Umbilical cord (tissue), 2 donors: Measurements from ENCODE around the gene SLC38A6. TPM values are rescaled to one million over a fixed set of nuclear protein-coding genes. Genes with fewer than 3 reads are reported as not detected.

Source experiments
- DNase-seq: peaks from one replicate; pipeline ENCODE4 v3.0.0-alpha.2; 2015; ENCODE audit warnings: low spot score
- total RNA-seq: library from RNA; depleted of rRNA; stranded (reverse); fragments of >200 nt; gene quantifications from one replicate; pipeline ENCODE4 v1.2.3, GENCODE V29; 2014; ENCODE audit warnings: low replicate concordance; ENCODE audit not compliant: insufficient read depth

SLC38A6 gene
- total RNA-seq, 1 donor from 2014 or later = 26.7 TPM

DNA sequence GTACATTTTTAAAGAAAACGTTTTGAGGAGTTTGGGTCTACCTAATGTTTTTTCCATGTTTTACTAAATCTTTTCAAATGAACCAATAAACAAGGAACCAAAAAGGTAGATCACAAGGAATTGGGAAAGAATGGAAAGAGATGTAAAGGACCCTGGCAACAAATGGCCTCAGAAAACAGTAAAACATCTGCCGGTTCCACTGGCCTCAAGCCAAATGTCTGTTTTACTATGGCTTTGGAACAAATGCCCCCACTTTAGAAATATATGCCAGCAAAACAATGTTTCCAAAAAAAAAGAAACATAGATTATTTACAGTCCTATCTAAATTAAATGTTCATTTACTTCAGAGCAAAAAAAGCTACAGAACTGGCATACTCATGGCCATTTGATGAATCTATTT, 3.2 kb upstream of the SLC38A6 start:
- no peak for DNase-seq

DNA sequence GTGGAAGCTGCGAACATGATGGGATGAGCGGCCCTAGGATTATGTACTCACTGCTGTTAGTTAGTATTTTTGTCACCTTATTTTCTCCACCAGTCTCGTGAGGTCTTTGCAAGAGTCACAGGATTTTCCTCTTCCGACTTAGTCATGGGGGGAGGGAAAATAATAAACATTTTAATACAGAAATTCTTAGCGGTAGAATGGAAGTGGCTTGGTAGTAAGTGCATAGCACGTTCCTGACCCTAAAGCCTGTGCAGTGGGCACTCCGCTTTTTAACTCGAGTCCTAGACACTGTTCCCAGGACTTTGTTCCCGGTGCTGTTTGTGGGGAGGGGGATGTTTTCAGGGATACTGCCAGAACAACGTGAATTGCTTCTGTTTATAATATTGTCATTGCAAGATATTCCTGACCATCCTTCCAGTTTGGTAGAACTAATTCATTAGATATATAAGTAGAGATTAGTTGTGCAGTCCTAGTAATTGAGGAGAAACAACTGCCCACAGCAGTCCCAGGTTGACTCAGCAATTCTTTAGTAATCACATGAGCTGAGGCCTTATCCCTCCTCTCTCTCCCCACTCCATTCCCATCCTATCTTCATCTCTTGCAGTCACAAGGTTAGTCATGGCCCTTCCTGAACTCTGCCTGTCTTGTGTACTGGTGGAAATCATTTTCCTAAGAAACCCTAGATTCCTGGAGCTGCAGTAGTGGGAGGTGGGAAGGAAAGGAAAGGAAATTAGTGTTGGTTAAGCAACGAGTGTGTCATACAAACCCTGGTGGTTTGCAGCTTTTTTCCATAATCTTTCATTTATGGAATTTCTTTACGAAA, 799 bp downstream of the SLC38A6 start:
- peak; percentile 41 for DNase-seq

DNA sequence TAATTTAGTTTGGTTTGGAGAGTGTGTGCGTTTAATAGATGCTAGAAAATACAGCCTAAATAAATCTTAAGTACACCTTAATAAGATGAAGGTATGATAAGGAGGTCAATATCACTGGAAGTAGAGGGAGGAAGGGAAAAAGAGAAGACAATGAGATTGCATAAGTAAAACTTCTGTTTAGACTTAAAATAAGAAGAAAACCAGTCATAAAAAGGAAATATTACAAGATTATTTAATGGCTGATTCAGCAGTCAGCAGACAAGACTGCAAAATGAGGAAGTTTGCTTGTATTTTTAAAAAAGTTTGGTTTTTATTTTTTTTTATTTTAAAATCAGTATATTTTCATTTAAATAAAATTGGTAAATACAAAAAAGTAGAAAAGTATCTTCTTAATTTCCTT, 3.2 kb downstream of the SLC38A6 start:
- no peak for DNase-seq

DNA sequence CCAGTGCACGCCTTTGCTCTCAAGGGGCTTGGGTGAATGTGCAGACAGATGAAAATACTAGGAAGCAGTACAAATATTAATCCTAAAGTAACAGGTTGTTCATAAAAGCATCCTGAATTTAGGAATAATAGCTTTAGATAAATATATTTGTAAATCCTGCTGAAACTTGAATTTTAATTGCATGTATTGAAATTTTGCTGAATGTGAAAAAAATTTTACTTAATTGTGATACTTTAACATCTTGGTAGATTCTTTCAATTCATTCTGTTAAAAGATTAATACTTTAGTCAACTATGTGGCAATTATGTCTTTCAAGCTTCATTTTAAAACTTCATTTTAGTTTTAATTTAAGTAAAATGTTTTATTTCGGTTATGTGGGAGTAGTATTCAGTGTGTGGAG, 5.5 kb downstream of the SLC38A6 start:
- no peak for DNase-seq

DNA sequence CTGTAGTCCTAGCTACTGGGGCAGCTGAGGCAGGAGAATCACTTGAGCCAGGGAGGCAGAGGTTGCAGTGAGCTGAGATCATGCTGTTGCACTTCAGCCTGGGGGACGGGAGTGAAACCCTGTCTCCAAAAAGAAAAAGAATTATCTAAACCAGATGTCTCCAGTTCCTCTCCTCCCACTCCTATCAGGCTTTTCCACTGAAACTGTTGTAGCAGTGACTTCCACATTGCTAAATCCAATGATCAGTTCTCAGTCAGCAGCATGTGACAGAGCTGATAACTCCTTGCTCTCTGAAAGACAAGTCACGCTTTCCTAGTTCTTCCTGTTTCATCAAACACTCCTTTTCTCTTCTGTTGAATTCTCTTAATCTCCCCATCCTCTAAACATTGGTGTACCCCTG, 8.6 kb downstream of the SLC38A6 start:
- DNase-seq = no peak

DNA sequence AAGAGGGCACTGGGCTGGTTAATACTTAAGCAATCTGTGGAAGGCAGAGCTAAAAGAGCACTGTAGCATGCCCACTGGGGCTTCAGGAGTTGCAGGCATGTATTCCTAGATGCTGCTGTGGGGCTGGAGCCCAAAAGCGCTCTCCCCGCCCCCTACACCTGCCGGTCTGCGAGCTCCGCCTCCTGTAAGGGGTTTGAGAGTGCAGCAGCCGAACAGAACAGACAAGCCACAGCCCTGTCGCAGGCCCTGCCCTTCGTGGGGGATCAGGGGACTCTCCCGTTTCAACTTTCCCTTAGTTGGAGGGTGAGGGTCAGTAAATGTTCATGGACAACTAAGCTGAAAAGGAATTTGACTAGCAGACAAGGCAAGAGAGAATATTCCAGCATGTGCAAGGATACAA, 17.6 kb downstream of the SLC38A6 start:
- no peak for DNase-seq

DNA sequence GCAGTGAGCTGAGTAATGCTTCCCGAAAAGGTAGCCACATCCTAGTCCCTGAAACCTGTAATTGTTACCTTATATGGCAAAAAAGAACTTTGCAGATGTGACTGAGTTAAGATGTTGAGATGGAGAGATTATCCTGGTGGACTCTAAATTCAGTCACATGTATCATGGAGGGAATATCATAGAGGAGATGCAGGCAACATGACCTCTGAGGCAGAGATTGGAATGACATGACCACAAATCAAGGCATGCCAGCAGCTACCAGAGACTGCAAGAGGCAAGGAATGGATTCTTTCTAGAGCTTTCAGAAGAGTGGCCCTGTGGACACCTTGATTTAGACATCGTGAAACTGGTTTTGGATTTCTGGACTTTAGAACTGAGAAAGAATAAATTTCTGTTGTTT, 18.5 kb downstream of the SLC38A6 start:
- DNase-seq = no peak

DNA sequence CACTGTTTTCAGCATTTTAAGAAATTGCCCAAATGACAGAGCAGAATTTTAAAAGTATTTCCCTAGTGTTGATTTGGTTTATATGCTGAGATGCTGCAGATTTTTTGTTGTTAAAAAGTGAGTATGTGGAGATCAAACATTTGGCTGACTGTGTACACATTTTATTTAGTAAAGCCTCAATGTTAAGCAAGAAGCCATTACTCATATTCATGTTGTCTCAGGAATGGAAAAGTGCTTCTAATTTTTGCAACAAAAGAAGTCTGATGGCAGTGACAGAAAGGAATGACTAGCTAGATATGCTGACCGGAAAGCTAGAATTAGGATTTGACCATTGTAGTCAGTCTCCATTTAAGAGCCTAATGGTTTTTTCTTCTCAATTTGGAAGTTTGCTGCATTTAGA, 22.5 kb downstream of the SLC38A6 start:
- DNase-seq = no peak

DNA sequence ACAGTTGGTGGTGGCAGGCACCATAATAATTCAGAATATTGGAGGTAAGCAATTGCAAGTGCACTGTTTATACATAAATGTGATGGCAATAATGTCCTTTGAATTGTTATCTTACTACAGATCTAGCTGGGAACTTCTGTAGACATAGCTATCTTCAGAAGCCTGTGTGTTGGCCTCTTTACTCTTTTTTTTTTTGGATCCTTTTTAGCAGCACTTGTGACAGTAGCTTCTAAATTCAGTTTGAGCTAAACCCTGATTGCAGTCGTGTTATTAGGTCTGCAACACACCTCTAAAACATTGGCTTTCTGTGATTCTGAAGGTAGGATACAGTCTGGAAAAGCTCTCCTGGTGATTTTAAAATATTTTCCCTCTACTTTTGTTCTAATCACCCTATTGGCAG, 38.5 kb downstream of the SLC38A6 start:
- DNase-seq = no peak

DNA sequence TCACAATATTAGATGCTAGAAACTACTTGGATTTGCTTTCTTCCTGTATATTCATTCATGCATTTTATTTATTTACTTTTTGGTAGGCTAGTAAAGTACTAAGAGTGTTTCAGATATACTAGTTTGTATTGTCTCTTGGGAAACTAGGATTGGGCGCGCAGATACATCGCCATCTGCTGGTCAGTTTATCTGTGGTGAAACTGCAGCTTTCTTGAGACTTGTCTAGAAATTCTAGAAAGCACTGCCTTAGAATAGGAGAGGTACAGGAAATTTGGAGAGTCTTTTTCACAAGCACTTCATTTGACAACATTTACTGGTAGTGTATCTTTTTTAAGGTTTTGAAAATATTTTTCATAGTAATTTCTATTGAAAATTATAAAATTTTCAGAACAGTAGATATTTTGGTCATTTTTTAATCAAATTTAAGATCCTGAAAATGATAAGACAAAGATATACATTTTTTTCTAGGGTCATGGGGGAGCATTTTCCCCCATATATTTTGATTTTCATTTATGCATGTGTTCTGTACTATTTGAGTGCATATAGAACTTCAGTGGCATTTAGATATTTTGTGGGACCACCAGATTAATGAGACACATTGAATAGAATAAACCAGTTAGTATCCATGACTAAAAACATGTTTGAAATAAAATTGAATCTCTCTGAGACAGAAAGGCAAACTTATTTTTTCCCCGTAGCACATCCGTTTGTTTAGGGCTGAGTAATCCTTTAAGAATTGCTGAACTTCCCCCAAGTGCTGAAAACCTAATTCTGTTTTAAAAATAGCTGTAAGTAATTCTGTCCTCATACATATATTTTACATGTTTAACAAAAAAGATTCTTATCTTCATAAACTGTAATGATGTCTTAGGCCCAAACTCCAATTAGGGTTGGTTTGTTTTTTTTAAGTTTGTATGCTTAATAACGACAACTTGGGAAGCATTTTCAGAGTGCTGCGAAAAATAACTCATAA, 44.5 kb downstream of the SLC38A6 start:
- peak; percentile 77 for DNase-seq

DNA sequence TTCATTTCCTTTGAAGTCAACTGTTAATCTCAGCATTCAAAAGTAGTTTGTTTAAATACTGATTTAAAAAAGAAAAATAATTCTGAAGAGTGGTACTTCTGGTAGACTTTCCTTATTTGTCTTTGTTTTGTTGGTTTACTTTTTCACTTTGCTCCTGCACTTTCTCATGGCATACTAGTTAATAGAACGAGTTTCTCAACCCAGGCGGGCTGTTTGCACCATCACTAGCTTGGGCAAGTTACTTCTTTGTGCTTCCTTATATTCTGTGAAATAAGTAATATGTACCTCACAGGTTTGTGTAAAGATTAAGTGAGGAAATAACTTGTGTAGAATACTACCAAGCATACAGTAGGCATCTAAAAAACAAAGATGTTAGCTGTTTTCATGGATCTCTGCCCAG, 45.5 kb downstream of the SLC38A6 start:
- DNase-seq = no peak

DNA sequence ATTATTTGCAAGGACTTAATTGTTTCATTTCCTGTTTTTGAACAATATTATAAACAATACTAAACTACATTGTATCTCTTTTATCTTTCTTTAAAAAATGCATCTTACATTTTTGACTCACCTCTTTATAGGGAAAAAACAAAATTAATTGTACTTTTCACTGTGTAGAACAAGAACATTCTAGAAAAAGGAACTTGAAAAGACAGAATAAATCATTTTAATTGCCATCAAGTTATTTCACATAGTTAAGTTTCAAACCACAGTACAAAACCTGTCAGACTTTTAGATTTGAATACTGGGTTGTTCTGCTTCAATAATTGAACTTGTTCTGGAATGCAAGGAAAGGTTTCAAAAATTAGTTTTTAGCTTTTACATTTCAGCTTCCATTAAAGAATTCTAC, 50.0 kb downstream of the SLC38A6 start:
- no peak for DNase-seq

DNA sequence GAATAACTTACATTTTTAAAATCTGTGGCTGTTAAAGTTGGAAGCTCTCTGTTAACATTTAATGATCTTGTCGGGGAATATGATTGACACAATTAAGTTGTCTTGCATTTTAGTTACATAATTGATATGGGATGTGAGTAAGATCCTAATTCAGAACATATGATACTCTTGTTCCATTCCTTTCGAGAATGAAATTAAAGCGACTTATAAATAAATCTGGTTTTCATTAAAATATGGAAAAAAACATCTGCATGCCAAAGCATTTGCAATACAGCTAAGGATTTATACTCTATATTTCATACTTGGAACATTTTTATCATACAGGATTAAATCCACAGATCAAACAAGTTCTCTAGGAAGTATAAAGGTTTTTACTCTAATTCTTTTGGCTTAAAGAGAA, 52.0 kb downstream of the SLC38A6 start:
- DNase-seq = peak; percentile 48

DNA sequence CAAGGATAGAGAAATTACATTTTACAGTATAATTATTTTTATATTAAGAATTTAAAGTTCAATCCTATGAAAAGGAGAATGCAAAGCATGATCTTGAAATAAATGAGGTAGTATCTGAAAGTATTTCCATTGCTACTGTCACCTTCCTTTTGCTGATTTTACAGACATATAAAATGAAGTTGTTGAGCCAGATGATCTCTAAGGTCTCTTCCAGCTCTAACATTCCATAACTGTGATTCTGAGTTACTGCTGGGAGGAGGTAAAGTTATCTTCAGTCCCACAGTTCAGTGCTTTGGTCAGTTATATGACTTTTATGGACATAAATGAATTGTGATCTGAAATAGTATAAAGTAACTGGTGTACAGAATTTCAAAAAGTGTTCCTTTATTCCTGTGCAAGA, 52.8 kb downstream of the SLC38A6 start:
- peak; percentile 15 for DNase-seq

DNA sequence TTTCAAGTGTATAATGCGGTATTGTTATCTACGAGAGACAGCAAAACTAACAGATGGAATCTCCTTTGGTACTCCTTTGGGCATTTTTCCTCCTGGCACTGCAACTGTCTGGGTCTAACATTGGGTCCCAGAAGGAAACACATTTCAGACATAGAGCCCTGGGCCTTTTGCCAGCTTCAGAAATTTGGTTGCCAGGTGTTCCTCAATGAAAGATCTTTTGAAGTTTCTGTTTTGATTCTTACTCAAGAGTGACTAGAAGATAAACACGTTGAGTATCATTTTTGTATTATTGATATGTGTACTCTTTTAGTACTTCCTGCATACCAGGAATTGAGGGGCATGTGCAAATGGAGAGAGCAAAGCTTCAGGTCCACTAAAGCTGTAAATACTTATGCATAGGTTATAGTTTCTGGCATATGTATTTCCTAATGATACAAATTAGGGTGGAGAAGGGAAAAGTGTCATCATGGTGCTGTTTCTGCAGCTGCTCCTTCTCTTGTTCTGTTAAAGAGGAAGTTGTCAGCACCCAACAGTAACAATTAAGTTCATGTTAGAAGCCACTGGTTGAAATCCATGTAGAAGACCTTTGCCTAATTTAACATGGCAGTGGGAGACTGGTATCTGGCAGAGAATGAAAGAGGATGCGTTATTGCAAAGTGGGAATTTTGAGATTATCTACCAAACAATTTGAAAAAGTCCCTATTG, 53.5 kb downstream of the SLC38A6 start:
- DNase-seq = no peak

DNA sequence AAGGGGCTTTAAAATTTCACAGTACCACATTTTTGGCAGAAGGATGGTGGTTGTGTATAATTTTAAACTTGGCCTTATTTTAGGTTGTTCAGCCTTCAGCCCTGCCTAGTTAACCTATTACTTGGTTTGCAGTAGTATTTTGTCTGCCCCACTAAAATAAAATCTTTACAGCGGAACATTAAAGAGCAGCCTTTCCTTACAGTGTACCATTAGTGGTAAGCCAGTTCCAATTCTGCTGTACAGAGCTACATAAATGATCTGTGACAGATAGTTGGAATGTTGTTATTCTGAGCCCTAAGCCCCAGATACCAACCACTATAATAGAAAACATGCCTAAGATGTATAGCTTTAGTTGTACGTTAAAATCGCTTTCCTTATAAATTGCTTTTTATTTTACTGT, 56.2 kb downstream of the SLC38A6 start:
- DNase-seq = no peak

DNA sequence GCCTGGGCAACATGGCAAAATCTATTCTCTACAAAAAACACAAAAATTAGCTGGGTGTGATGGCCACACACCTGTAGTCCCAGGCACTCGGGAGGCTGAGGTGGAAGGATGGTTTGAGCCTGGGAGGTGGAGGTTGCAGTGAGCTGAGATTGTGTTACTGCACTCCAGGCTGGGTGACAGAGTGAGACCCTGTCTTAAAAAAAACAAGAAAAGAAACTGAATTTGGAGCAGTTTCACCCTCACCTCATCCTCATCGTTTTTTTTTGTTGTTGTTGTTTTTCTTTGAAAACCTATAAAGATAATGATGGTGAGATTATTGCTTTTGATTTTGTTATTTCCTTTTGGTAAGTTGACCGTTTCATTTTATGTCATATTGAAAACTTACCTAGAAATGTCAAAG, 60.7 kb downstream of the SLC38A6 start:
- DNase-seq = no peak

DNA sequence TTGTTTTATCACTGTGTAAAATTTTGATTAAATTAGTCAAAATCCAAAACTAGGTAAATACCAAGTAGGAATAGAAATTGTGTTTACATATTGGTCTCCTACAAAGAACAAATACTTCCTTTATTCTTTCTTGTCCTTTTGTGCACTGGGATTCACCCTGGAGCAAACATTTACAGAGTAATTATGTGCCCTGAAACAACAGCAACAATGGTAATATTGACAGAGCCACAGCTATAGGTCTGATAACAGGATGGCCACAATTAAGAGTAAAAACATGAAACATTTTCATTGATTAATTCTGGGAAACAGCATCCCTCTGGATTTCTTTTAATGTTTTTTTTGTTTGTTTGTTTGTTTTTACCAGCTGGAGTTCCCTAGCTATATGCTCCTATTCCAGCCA, 61.2 kb downstream of the SLC38A6 start:
- no peak for DNase-seq

DNA sequence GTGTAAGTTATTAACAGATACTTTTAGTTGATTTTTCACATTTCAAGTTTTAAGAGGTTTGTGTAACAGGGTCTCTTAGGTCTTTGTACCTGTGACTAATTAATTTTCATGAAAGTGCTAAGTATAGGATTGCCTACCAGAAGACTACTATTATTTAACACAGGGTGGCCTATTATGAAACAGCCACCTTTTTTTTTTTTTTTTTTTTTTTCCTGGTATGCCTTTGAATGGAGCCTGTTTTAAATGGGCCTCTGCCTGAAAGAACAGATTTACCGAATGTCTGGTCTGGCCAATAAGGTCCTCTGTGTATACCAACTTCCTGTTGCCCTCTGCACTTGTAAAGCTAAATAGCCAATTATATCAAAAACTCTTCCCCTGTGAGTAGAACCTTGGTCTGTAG, 62.5 kb downstream of the SLC38A6 start:
- no peak for DNase-seq

DNA sequence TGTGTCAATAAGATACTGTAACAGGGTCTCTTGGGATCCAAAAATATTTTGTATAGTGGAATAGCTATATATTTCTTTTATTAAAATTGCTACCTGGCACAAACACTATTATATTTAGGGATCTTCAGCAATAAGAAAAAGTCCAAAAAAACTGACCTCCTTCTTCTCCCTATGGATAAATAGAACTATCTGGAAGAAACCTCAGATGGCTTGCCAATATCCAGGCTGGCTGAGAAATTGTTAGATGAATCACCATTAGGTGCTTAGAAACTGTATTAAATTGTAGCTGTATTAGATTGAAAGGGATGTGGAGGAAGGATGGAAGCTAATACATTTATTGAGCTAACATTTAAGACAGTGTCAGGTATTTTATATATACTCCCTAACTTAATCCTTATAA, 66.0 kb downstream of the SLC38A6 start:
- DNase-seq = no peak

DNA sequence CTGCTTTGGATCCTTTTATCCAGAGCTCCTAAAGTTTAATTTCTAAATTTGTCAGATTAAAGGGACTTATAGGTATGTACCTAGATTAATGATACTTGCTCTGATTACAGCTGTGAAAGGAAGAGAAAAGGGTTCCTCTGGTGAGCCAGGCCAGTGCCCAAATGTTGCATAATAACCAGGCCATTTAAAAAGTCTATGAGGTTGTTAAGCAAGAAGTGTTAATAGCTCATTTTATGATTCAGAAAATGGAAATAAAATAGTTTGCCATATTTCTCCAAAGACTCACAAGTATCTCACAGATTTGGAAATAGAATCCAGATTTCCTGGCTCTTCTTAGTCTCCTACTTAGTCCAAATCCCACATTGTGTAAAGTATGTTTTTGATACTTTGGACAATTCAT, 67.6 kb downstream of the SLC38A6 start:
- DNase-seq = no peak

DNA sequence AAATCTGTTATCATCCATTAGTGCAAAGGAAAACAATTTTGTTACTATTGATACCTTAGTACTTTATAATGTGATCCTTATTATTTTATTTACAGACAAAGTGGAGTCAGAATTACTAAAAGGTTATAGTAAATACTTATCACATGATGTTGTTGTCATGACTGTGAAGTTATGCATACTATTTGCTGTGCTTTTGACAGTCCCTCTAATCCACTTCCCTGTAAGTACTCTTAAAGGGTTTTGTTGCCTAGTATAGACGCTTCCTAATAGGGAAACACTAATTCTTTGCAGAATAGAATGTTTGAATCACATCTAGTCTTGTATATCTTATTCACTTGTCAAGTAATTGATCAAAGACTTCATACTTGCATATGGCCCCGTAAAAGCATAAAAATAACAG, 69.4 kb downstream of the SLC38A6 start:
- no peak for DNase-seq
